ENCODE data around the gene NDUFS4. TPM values are rescaled to one million over a fixed set of nuclear protein-coding genes. Genes with fewer than 3 reads are reported as not detected.
"Not testable (repeated sequence)": the region's sequence is repeated elsewhere in the genome, so short reads cannot be mapped to it uniquely, and the experiment has no call there.

NDUFS4 gene
- polyA plus RNA-seq, 1 donor: 110 TPM

DNA sequence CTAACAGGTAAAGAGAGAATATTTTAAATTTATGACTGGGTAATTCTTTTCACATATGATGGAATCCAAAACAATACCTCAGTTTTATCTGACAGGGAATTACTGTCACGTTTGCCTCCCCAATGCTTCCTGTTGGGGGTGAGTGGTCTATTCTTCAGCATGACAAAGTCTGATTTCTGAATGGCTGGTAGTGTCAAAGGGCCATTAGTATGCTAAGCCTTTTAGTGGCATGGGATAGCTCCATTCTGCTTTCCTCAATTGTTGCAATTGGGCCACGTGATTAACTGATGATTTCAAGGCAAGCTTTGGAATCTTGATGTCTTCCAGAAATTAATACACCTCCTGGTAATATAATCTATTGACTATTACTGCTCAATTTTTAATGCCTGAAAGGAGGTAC lies 14.7 kb upstream of the NDUFS4 start:
- Histone ChIP-seq H3K4me3 (ENCODE audit: low read length) (no peak overlapping the region), H3K36me3 (ENCODE audit: control insufficient read depth, insufficient read depth, low read length) (no peaks in the 10 kb centered on the region), H3K4me1 (ENCODE audit: control insufficient read depth, insufficient read depth, low read length) (no peaks in the 10 kb centered on the region), H3K27me3 (ENCODE audit: control insufficient read depth, insufficient read depth, low read length) (no peaks in the 10 kb centered on the region), H3K27ac (ENCODE audit: low read length) (no peak overlapping the region), H3K9me3 (ENCODE audit: control insufficient read depth, low read depth, low read length) (no peaks in the 10 kb centered on the region)
- WGBS (ENCODE audit: insufficient coverage, low lambda C conversion rate): no CpG with 5 or more reads among the region's 2 CpGs
- no peak for DNase-seq

DNA sequence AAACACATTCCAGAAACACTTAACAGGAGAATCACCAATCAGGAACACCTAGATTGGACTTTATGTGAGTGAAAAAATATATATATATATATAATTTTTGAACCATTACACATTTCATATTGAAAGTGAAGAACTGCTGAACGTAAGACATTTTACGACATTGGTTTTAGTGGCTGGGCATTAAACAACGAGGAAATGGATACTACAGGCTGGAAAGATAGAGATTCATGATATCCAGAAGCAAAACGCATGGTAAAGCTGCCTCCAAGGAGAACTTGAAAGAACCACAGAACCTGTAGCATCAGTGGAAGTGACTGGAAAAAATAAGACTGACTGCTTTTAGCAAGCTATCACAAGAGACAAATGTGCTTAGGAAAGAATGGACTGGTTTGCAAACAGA lies 13.2 kb upstream of the NDUFS4 start:
- Histone ChIP-seq H3K27ac (ENCODE audit: low read length) (no peak overlapping the region), H3K4me1 (ENCODE audit: control insufficient read depth, insufficient read depth, low read length) (no peaks in the 10 kb centered on the region), H3K36me3 (ENCODE audit: control insufficient read depth, insufficient read depth, low read length) (no peaks in the 10 kb centered on the region), H3K27me3 (ENCODE audit: control insufficient read depth, insufficient read depth, low read length) (no peaks in the 10 kb centered on the region), H3K4me3 (ENCODE audit: low read length) (no peak overlapping the region), H3K9me3 (ENCODE audit: control insufficient read depth, low read depth, low read length) (no peaks in the 10 kb centered on the region)
- 77% methylated on average over 4 of the region's 4 CpGs for WGBS (ENCODE audit: insufficient coverage, low lambda C conversion rate)
- no peak for DNase-seq

DNA sequence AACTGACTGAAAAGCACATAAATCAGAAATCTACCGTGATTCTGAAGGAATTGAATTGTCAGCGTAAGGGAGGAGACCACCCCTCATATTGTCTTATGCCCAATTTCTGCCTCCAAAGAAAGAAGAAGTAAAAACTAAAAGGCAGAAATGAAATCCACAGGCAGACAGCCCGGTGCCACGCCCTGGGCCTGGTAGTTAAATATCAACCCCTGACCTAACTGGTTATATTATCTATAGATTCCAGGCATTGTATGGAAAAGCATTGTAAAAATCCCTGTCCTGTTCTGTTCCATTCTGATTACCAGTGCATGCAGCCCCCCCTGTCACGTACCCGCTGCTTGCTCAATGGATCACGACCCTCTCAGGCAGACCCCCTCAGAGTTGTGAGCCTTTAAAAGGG lies 11.9 kb upstream of the NDUFS4 start:
- DNase-seq: peak in 1 of 2 donors; percentile 33
- H3K36me3 ChIP-seq (ENCODE audit: control insufficient read depth, insufficient read depth, low read length); H3K27ac ChIP-seq (ENCODE audit: low read length); H3K9me3 ChIP-seq (ENCODE audit: control insufficient read depth, low read depth, low read length); H3K4me3 ChIP-seq (ENCODE audit: low read length); H3K4me1 ChIP-seq (ENCODE audit: control insufficient read depth, insufficient read depth, low read length); H3K27me3 ChIP-seq (ENCODE audit: control insufficient read depth, insufficient read depth, low read length): not testable (repeated sequence)
- no CpG with 5 or more reads among the region's 7 CpGs for WGBS (ENCODE audit: insufficient coverage, low lambda C conversion rate)

DNA sequence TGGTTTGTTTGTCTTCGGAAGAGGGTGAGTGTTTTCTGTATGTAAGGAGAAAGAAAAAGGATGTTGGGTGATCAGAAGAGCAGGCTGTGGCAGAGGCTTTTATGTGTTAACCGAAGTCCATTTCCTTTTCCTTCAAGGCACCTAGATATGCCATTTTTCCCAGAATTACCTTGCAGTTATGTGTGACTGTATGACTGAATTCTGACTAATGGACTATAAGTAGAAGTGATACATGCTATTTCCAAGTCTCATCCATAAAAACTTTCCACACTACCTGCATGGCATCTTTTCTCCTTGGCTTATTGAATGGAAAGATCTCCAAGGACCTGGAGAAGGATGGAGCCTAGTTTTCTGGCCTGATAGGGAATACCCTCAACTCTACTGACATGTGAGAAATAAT lies 10.6 kb upstream of the NDUFS4 start:
- WGBS (ENCODE audit: insufficient coverage, low lambda C conversion rate): no CpG with 5 or more reads among the region's 2 CpGs
- Histone ChIP-seq H3K9me3 (ENCODE audit: control insufficient read depth, low read depth, low read length) (no peaks in the 10 kb centered on the region), H3K4me3 (ENCODE audit: low read length) (no peak overlapping the region), H3K4me1 (ENCODE audit: control insufficient read depth, insufficient read depth, low read length) (no peaks in the 10 kb centered on the region), H3K36me3 (ENCODE audit: control insufficient read depth, insufficient read depth, low read length) (no peaks in the 10 kb centered on the region), H3K27me3 (ENCODE audit: control insufficient read depth, insufficient read depth, low read length) (no peaks in the 10 kb centered on the region), H3K27ac (ENCODE audit: low read length) (no peak overlapping the region)
- no peak for DNase-seq

DNA sequence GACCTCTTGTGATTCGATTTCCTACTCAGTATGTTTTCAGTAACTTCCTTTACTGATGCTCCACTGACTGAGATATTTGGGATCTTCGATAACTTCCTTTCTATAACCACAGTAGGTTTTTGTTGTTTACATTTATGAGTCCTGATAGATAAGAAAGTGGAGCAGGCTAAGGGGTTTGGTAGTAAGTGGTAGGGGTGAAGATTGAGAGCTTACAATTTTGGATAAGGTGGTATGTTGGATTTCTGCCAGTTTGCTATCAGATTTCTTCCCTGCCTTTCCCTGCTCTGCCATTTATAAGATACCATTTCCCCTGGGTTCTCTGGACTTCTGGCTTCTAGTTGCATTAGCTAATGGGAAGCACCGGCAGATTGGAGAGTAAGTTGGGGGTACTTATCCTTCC lies 7.9 kb upstream of the NDUFS4 start:
- no peak overlapping the region for H3K27ac ChIP-seq (ENCODE audit: low read length)
- no peak for DNase-seq
- H3K27me3 ChIP-seq (ENCODE audit: control insufficient read depth, insufficient read depth, low read length): peaks cover 2% of the 10 kb centered on the region
- 86% methylated on average over 2 of the region's 3 CpGs for WGBS (ENCODE audit: insufficient coverage, low lambda C conversion rate)
- no peaks in the 10 kb centered on the region for H3K4me1 ChIP-seq (ENCODE audit: control insufficient read depth, insufficient read depth, low read length)
- H3K9me3 ChIP-seq (ENCODE audit: control insufficient read depth, low read depth, low read length): no peaks in the 10 kb centered on the region
- H3K4me3 ChIP-seq (ENCODE audit: low read length): no peak overlapping the region
- no peaks in the 10 kb centered on the region for H3K36me3 ChIP-seq (ENCODE audit: control insufficient read depth, insufficient read depth, low read length)

DNA sequence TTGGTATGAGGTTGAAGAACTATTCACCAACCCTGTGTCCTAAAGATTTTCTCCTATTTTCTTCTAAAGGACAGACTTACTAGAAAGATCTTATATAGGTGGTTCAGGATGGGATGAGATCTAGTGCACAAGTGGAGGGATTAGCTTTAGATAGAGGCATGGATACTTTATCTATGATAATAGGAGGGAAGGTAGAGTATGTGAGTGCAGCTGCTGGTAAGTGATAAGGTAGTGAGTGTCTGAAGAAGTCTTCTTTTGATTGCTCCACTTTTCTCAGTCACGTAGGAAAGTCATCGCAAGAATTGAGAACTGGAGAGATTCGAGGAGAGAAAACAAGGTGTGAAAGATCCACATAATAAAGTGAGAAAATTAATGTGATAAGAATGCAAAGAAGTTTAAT lies 6.0 kb upstream of the NDUFS4 start:
- Histone ChIP-seq H3K36me3 (ENCODE audit: control insufficient read depth, insufficient read depth, low read length) (no peaks in the 10 kb centered on the region), H3K27me3 (ENCODE audit: control insufficient read depth, insufficient read depth, low read length) (peaks cover 2% of the 10 kb centered on the region), H3K4me3 (ENCODE audit: low read length) (no peak overlapping the region), H3K4me1 (ENCODE audit: control insufficient read depth, insufficient read depth, low read length) (no peaks in the 10 kb centered on the region), H3K9me3 (ENCODE audit: control insufficient read depth, low read depth, low read length) (no peaks in the 10 kb centered on the region), H3K27ac (ENCODE audit: low read length) (no peak overlapping the region)
- WGBS (ENCODE audit: insufficient coverage, low lambda C conversion rate): 73% methylated on average over 2 of the region's 3 CpGs
- no peak for DNase-seq

DNA sequence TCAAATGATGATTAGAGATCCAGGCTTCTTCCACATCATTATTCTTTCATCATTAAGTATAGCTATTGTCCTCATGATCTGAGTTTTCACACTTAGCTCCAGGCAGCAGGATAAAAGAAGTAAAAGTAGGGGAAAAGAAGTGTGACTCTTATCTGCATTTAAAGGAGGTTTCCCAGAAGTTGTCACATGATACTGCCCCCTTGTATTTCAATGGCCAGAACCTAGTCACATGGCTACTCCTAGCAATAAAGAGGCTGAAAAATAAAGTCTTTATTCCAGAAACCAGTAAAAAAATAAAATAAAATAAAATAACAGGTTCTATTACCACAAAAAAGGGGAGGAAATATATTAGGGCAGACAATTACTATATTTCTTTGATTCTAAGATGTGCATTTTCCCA lies 5.3 kb upstream of the NDUFS4 start:
- no peak overlapping the region for H3K4me3 ChIP-seq (ENCODE audit: low read length)
- H3K9me3 ChIP-seq (ENCODE audit: control insufficient read depth, low read depth, low read length): no peaks in the 10 kb centered on the region
- no peaks in the 10 kb centered on the region for H3K4me1 ChIP-seq (ENCODE audit: control insufficient read depth, insufficient read depth, low read length)
- no peak overlapping the region for H3K27ac ChIP-seq (ENCODE audit: low read length)
- no peaks in the 10 kb centered on the region for H3K36me3 ChIP-seq (ENCODE audit: control insufficient read depth, insufficient read depth, low read length)
- no peak for DNase-seq
- H3K27me3 ChIP-seq (ENCODE audit: control insufficient read depth, insufficient read depth, low read length): peaks cover 2% of the 10 kb centered on the region

DNA sequence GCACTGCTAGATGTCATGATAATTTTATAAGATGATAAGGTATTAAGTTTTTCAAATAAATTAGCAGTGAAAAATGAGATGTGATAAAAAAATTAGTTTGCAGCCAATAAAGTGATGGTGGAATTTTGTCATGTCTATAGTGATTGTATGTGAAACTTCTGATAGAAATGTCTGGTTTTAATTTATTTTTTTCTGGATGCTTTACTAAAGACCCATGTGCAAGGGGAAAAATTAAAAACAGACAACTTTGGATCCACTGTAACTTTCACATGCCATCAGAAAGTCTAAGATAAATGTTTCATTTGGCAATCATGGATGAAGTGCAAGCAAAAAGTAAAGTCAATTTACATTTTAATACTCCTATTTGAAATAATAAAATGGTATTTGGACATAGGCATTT lies 4.4 kb upstream of the NDUFS4 start:
- DNase-seq: no peak
- no peaks in the 10 kb centered on the region for H3K9me3 ChIP-seq (ENCODE audit: control insufficient read depth, low read depth, low read length)

DNA sequence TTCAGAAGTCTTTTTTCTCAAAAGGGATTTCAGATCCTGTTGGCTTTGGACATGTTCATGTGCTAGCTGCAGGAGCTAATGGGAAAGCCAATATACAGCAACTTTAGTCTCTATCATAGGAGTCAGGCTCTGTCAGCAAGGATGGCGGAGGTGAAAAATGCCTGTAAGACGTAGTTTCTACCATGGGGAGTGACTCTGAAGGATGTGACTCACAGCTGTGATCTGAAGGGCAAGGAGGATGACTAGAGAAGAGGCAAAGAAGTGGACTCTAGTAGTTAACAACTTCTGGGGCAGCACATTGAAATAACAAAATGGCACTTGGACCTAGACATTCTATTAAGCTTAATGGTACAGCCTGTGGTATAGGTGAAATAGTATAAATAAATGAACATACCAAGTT lies 3.1 kb upstream of the NDUFS4 start:
- Histone ChIP-seq H3K4me3 (ENCODE audit: low read length) (no peak overlapping the region), H3K4me1 (ENCODE audit: control insufficient read depth, insufficient read depth, low read length) (peaks cover 5% of the 10 kb centered on the region), H3K27me3 (ENCODE audit: control insufficient read depth, insufficient read depth, low read length) (peaks cover 2% of the 10 kb centered on the region), H3K9me3 (ENCODE audit: control insufficient read depth, low read depth, low read length) (no peaks in the 10 kb centered on the region), H3K27ac (ENCODE audit: low read length) (no peak overlapping the region), H3K36me3 (ENCODE audit: control insufficient read depth, insufficient read depth, low read length) (no peaks in the 10 kb centered on the region)
- no peak for DNase-seq
- WGBS (ENCODE audit: insufficient coverage, low lambda C conversion rate): no CpG with 5 or more reads among the region's 2 CpGs

More for the DNA sequence above, 4.4 kb upstream of the NDUFS4 start:
- H3K27ac ChIP-seq (ENCODE audit: low read length): no peak overlapping the region
- no peak overlapping the region for H3K4me3 ChIP-seq (ENCODE audit: low read length)
- H3K36me3 ChIP-seq (ENCODE audit: control insufficient read depth, insufficient read depth, low read length): no peaks in the 10 kb centered on the region
- no peaks in the 10 kb centered on the region for H3K4me1 ChIP-seq (ENCODE audit: control insufficient read depth, insufficient read depth, low read length)
- peaks cover 2% of the 10 kb centered on the region for H3K27me3 ChIP-seq (ENCODE audit: control insufficient read depth, insufficient read depth, low read length)

DNA sequence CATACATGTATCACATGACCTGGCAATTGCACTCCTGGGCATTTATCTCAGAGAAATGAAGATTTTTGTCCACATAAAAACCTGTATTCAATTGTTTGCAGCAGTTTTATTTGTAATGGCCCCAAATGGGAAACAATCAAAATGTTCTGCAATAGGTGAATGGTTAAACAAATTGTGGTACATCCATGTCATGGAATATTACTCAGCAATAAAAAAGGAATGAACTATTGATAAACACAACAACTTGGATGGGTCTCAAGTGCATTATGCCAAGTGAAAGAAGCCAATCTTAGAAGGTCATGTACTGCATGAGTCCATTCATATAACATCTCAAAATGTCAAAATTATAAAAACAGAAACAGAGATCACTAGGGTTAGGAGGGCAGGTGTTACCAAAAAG lies 1.5 kb upstream of the NDUFS4 start:
- peaks cover 5% of the 10 kb centered on the region for H3K4me1 ChIP-seq (ENCODE audit: control insufficient read depth, insufficient read depth, low read length)
- H3K4me3 ChIP-seq (ENCODE audit: low read length): no peak overlapping the region
- H3K27ac ChIP-seq (ENCODE audit: low read length): no peak overlapping the region
- DNase-seq: no peak
- H3K36me3 ChIP-seq (ENCODE audit: control insufficient read depth, insufficient read depth, low read length): no peaks in the 10 kb centered on the region
- no peaks in the 10 kb centered on the region for H3K9me3 ChIP-seq (ENCODE audit: control insufficient read depth, low read depth, low read length)
- peaks cover 2% of the 10 kb centered on the region for H3K27me3 ChIP-seq (ENCODE audit: control insufficient read depth, insufficient read depth, low read length)

DNA sequence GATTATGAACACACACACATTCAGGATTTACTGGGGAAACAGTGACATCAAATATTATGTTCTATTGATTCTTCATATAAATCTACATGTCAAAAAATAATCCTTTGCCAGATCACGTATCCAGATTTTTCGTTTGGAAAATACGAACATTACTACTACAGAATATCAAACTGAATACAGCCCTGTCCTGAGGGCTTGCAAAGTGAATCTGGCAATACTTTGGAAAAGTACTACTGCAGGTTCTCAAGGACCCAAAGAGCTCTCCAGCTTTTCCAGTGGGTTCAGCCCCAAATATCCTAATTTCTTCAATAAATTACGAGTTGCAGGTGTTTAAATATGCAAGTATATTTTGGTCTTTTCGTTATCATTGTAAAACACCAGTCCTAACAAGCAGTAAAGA lies 411 bp upstream of the NDUFS4 start:
- no peak for DNase-seq
- Histone ChIP-seq H3K4me1 (ENCODE audit: control insufficient read depth, insufficient read depth, low read length) (peaks cover 5% of the 10 kb centered on the region), H3K4me3 (ENCODE audit: low read length) (peak overlapping the region; percentile 62), H3K27me3 (ENCODE audit: control insufficient read depth, insufficient read depth, low read length) (peaks cover 2% of the 10 kb centered on the region), H3K36me3 (ENCODE audit: control insufficient read depth, insufficient read depth, low read length) (no peaks in the 10 kb centered on the region), H3K9me3 (ENCODE audit: control insufficient read depth, low read depth, low read length) (no peaks in the 10 kb centered on the region), H3K27ac (ENCODE audit: low read length) (peak overlapping the region; percentile 85)
- no CpG with 5 or more reads among the region's 5 CpGs for WGBS (ENCODE audit: insufficient coverage, low lambda C conversion rate)

DNA sequence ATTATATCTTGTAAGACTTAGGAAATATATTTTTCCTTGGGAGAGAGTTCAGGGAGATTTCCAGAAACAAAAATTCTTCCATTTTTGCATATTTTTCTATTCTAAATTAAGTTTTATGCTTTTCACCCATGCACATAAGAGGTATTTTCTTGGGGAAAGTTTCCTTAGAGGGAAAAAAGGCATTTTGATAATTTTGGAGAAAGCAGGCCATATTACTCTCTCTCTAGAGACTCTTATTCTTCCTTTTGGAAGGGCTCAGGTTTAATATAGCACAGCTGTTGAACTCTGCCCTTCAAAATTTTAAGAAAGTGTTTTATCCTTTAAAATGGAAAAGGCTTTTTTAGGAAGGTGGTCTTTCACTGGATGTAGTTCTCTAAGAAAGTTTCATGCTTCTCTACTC lies 8.0 kb downstream of the NDUFS4 start:
- no peaks in the 10 kb centered on the region for H3K9me3 ChIP-seq (ENCODE audit: control insufficient read depth, low read depth, low read length)
- H3K4me1 ChIP-seq (ENCODE audit: control insufficient read depth, insufficient read depth, low read length): no peaks in the 10 kb centered on the region
- no peak overlapping the region for H3K4me3 ChIP-seq (ENCODE audit: low read length)
- H3K27ac ChIP-seq (ENCODE audit: low read length): no peak overlapping the region
- no peaks in the 10 kb centered on the region for H3K36me3 ChIP-seq (ENCODE audit: control insufficient read depth, insufficient read depth, low read length)
- no peaks in the 10 kb centered on the region for H3K27me3 ChIP-seq (ENCODE audit: control insufficient read depth, insufficient read depth, low read length)
- no peak for DNase-seq

All from large intestine (tissue), 3 donors.